ENCODE measurements around the gene ZFHX3. TPM values are rescaled to one million over a fixed set of nuclear protein-coding genes. Genes with fewer than 3 reads are reported as not detected.
A peak's percentile ranks its signal among the peaks of the same experiment; 100 is the strongest.

The ZFHX3 gene
- total RNA-seq, 2 experiments from 2014 or later = 0.63 to 0.64 TPM

DNA sequence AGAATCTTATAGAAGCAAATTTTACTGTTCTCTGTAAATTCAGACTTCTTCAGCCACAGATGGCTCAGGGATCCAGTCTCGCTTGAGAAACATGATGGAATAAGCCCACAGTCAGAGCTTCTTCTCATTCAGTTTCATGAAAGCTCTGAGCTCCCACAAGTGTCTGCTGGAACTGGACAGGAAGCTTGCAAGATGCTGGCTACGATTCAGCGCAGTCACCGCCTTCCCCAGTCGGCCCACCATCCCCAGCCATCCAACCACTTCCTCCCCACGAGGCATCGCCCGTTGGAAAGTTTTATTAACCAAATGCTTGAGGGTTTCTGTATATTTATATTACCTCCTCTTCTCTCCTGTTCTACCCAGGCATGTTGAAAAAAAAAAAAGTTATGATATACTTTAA lies 171.7 kb downstream of the ZFHX3 start:
- H3K4me1 ChIP-seq (ENCODE audit: insufficient read depth, low read length) = peaks cover 4% of the 10 kb centered on the region
- Mint-ChIP-seq H3K9me3 (no peaks in the 10 kb centered on the region), H3K27me3 (no peaks in the 10 kb centered on the region), H3K4me3 (no peak overlapping the region), H3K4me1 (ENCODE audit: low read depth) (no peaks in the 10 kb centered on the region), H3K36me3 (ENCODE audit: low read depth) (no peaks in the 10 kb centered on the region), H3K27ac (no peak overlapping the region)
- DNase-seq = peak in 4 of 14 experiments; percentile 8 to 32 (median 12)
- CTCF ChIA-PET = no interaction called here
- TF ChIP-seq, protein P1, sequence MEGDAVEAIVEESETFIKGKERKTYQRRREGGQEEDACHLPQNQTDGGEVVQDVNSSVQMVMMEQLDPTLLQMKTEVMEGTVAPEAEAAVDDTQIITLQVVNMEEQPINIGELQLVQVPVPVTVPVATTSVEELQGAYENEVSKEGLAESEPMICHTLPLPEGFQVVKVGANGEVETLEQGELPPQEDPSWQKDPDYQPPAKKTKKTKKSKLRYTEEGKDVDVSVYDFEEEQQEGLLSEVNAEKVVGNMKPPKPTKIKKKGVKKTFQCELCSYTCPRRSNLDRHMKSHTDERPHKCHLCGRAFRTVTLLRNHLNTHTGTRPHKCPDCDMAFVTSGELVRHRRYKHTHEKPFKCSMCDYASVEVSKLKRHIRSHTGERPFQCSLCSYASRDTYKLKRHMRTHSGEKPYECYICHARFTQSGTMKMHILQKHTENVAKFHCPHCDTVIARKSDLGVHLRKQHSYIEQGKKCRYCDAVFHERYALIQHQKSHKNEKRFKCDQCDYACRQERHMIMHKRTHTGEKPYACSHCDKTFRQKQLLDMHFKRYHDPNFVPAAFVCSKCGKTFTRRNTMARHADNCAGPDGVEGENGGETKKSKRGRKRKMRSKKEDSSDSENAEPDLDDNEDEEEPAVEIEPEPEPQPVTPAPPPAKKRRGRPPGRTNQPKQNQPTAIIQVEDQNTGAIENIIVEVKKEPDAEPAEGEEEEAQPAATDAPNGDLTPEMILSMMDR (IDR thresholded peaks at IDR 0.05) = no peak
- intact Hi-C loops (cut with DNase I, micrococcal nuclease) = no loop called here
- H3K36me3 ChIP-seq (ENCODE audit: insufficient read depth, low read length) = no peaks in the 10 kb centered on the region
- H3K27ac ChIP-seq (ENCODE audit: low read depth in 1 of 2, low read length in 2 of 2) = no peak overlapping the region
- H3K27me3 ChIP-seq (ENCODE audit: control insufficient read depth in 1 of 2, insufficient read depth in 2 of 2, low read length in 2 of 2) = peaks cover 0 to 2% of the 10 kb centered on the region in 2 experiments
- peaks cover 0 to 13% of the 10 kb centered on the region in 2 experiments for H3K9me3 ChIP-seq (ENCODE audit: control insufficient read depth in 1 of 2, insufficient read depth in 1 of 2, low read length in 2 of 2)
- POLR2A ChIA-PET = no interaction called here
- no peak for ATAC-seq (ENCODE audit: poor library complexity)
- H3K4me3 ChIP-seq (ENCODE audit: low read length) = no peak overlapping the region

DNA sequence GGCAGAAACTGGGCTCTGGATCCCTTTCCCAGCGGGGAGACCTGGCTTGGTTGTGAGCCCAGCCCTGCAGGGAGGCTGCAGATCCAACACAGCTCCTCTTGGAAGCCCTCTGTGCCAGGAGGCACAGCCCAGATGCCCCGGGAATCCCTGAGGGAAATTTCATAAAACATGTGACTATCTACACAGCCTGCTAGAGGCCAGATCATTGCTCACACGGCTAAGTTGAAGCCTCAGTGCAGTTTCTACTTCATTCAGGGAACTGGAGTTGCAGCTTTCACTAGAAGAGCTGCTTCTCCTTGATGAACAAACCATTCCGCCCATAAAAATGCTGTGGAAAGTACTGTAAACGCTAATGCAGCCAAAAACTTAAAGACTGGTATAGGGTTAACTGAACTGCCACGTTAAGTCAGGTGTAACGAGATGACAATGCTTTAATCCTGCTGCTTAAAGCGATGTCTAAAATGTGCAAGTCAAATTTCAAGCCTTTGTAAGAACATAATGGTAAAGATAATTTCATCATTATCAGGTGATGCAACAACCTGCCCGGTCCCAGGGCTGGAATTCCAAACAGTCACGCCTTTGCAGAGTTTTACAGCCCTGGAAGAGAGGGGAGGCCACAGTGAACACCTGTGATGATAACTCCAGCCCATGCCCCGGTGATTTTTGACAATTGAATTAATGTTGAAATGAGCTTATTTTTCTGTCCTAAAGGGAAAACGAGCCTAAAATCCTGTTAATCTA lies 172.5 kb downstream of the ZFHX3 start:
- H3K27me3 Mint-ChIP-seq = no peaks in the 10 kb centered on the region
- peaks cover 0 to 13% of the 10 kb centered on the region in 2 experiments for H3K9me3 ChIP-seq (ENCODE audit: control insufficient read depth in 1 of 2, insufficient read depth in 1 of 2, low read length in 2 of 2)
- DNase-seq (no peak), ATAC-seq (ENCODE audit: poor library complexity) (no peak)
- CTCF ChIA-PET = no interaction called here
- H3K4me3 Mint-ChIP-seq = no peak overlapping the region
- H3K27ac ChIP-seq (ENCODE audit: low read depth in 1 of 2, low read length in 2 of 2) = no peak overlapping the region
- H3K4me1 Mint-ChIP-seq (ENCODE audit: low read depth) = no peaks in the 10 kb centered on the region
- intact Hi-C loops (cut with DNase I, micrococcal nuclease) = no loop called here
- peaks cover 4% of the 10 kb centered on the region for H3K4me1 ChIP-seq (ENCODE audit: insufficient read depth, low read length)
- H3K36me3 Mint-ChIP-seq (ENCODE audit: low read depth) = no peaks in the 10 kb centered on the region
- no peak overlapping the region for H3K4me3 ChIP-seq (ENCODE audit: low read length)
- no peaks in the 10 kb centered on the region for H3K36me3 ChIP-seq (ENCODE audit: insufficient read depth, low read length)
- no peaks in the 10 kb centered on the region for H3K9me3 Mint-ChIP-seq
- no peak overlapping the region for H3K27ac Mint-ChIP-seq
- TF ChIP-seq, protein P1 (IDR thresholded peaks at IDR 0.05) = no peak
- H3K27me3 ChIP-seq (ENCODE audit: control insufficient read depth in 1 of 2, insufficient read depth in 2 of 2, low read length in 2 of 2) = peaks cover 0 to 2% of the 10 kb centered on the region in 2 experiments
- POLR2A ChIA-PET = no interaction called here

DNA sequence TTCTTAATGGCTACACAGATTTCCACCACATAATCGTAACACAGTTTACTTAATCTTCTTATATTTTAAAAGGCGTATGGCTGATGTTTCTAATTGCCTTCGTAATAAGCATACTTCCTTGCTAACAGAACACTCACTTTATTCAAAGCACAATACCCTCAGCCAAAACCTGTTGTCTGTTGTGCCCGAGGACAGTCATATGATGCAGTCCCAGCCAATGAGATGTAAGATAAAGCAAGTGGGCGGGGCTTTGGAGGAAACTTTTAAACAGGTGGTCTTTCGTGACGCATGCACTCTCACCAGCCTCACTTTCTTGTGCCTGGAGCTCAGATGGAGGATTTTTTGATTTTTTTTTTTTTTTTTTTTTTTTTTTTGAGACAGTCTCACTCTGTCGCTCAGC lies 174.1 kb downstream of the ZFHX3 start:
- Histone ChIP-seq H3K9me3 (ENCODE audit: control insufficient read depth in 1 of 2, insufficient read depth in 1 of 2, low read length in 2 of 2) (peaks cover 0 to 12% of the 10 kb centered on the region in 2 experiments), H3K4me1 (ENCODE audit: insufficient read depth, low read length) (peaks cover 4% of the 10 kb centered on the region), H3K27me3 (ENCODE audit: control insufficient read depth in 1 of 2, insufficient read depth in 2 of 2, low read length in 2 of 2) (peaks cover 0 to 2% of the 10 kb centered on the region in 2 experiments), H3K36me3 (ENCODE audit: insufficient read depth, low read length) (no peaks in the 10 kb centered on the region), H3K27ac (ENCODE audit: low read depth in 1 of 2, low read length in 2 of 2) (no peak overlapping the region), H3K4me3 (ENCODE audit: low read length) (no peak overlapping the region)
- Mint-ChIP-seq H3K4me1 (ENCODE audit: low read depth) (no peaks in the 10 kb centered on the region), H3K27ac (no peak overlapping the region), H3K27me3 (no peaks in the 10 kb centered on the region), H3K4me3 (no peak overlapping the region), H3K9me3 (no peaks in the 10 kb centered on the region), H3K36me3 (ENCODE audit: low read depth) (no peaks in the 10 kb centered on the region)
- ChIA-PET CTCF (no interaction called here), POLR2A (no interaction called here)
- DNase-seq (no peak), ATAC-seq (ENCODE audit: poor library complexity) (no peak)
- TF ChIP-seq, protein P1 (IDR thresholded peaks at IDR 0.05) = no peak
- intact Hi-C loops (cut with DNase I, micrococcal nuclease) = no loop called here

Measured in CD4-positive, alpha-beta T cell (primary cell).